ENCODE data around the gene NECAB3. TPM values are rescaled to one million over a fixed set of nuclear protein-coding genes. Genes with fewer than 3 reads are reported as not detected.
"Not testable (repeated sequence)": the region's sequence is repeated elsewhere in the genome, so short reads cannot be mapped to it uniquely, and the experiment has no call there.

NECAB3 gene
- total RNA-seq, 2 experiments from 2014 or later, result 12.7 to 14.3 TPM

GRCh38 chr20:33635341-33635740 is 38.9 kb downstream of the NECAB3 start:
- Mint-ChIP-seq H3K36me3 (ENCODE audit: low read depth) (peaks cover 11% of the 10 kb centered on the region), H3K27me3 (ENCODE audit: low read depth) (no peaks in the 10 kb centered on the region), H3K4me1 (ENCODE audit: low read depth) (peaks cover 3% of the 10 kb centered on the region), H3K27ac (no peak overlapping the region), H3K4me3 (no peak overlapping the region), H3K9me3 (no peaks in the 10 kb centered on the region)
- intact Hi-C loops (cut with micrococcal nuclease), result no loop called here
- DNase-seq, result no peak
- CTCF ChIA-PET, result interaction anchor here (0.6 kb wide), 1 partner anchor 11 kb away, joined by 5 read pairs; no protein-coding TSS in a partner anchor

GRCh38 chr20:33631910-33632309 is 42.3 kb downstream of the NECAB3 start:
- DNase-seq; H3K9me3 Mint-ChIP-seq; CTCF ChIA-PET; intact Hi-C loops (cut with micrococcal nuclease); H3K4me3 Mint-ChIP-seq; H3K27me3 Mint-ChIP-seq (ENCODE audit: low read depth); H3K4me1 Mint-ChIP-seq (ENCODE audit: low read depth); H3K27ac Mint-ChIP-seq: not testable (repeated sequence)
- H3K36me3 Mint-ChIP-seq (ENCODE audit: low read depth), result peaks cover 12% of the 10 kb centered on the region

GRCh38 chr20:33630507-33630906 is 43.7 kb downstream of the NECAB3 start:
- Mint-ChIP-seq H3K27me3 (ENCODE audit: low read depth) (no peaks in the 10 kb centered on the region), H3K4me3 (no peak overlapping the region), H3K36me3 (ENCODE audit: low read depth) (peaks cover 15% of the 10 kb centered on the region), H3K27ac (no peak overlapping the region), H3K4me1 (ENCODE audit: low read depth) (peaks cover 3% of the 10 kb centered on the region), H3K9me3 (no peaks in the 10 kb centered on the region)
- no peak for DNase-seq
- CTCF ChIA-PET, result interaction anchor here (1.0 kb wide), 1 partner anchor 22 kb away, joined by 3 read pairs; no protein-coding TSS in a partner anchor
- intact Hi-C loops (cut with micrococcal nuclease), result no loop called here

GRCh38 chr20:33629979-33630378 is 44.2 kb downstream of the NECAB3 start:
- no peaks in the 10 kb centered on the region for H3K27me3 Mint-ChIP-seq (ENCODE audit: low read depth)

GRCh38 chr20:33629533-33629932 is 44.7 kb downstream of the NECAB3 start:
- intact Hi-C loops (cut with micrococcal nuclease), result no loop called here
- Mint-ChIP-seq H3K4me1 (ENCODE audit: low read depth) (peaks cover 3% of the 10 kb centered on the region), H3K27me3 (ENCODE audit: low read depth) (no peaks in the 10 kb centered on the region), H3K9me3 (no peaks in the 10 kb centered on the region), H3K36me3 (ENCODE audit: low read depth) (peaks cover 16% of the 10 kb centered on the region), H3K4me3 (no peak overlapping the region), H3K27ac (no peak overlapping the region)
- no peak for DNase-seq
- CTCF ChIA-PET, result no interaction called here

More at GRCh38 chr20:33629979-33630378, 44.2 kb downstream of the NECAB3 start:
- peaks cover 3% of the 10 kb centered on the region for H3K4me1 Mint-ChIP-seq (ENCODE audit: low read depth)
- no peak overlapping the region for H3K27ac Mint-ChIP-seq
- CTCF ChIA-PET, result interaction anchor here (1.0 kb wide), 1 partner anchor 22 kb away, joined by 3 read pairs; no protein-coding TSS in a partner anchor
- H3K9me3 Mint-ChIP-seq, result no peaks in the 10 kb centered on the region
- intact Hi-C loops (cut with micrococcal nuclease), result no loop called here
- no peak overlapping the region for H3K4me3 Mint-ChIP-seq
- peaks cover 16% of the 10 kb centered on the region for H3K36me3 Mint-ChIP-seq (ENCODE audit: low read depth)
- no peak for DNase-seq

GRCh38 chr20:33627577-33628216 is 46.5 kb downstream of the NECAB3 start:
- intact Hi-C loops (cut with micrococcal nuclease), result no loop called here
- no peak for DNase-seq
- Mint-ChIP-seq H3K27ac (no peak overlapping the region), H3K9me3 (no peaks in the 10 kb centered on the region), H3K4me3 (no peak overlapping the region), H3K36me3 (ENCODE audit: low read depth) (peaks cover 23% of the 10 kb centered on the region), H3K27me3 (ENCODE audit: low read depth) (no peaks in the 10 kb centered on the region), H3K4me1 (ENCODE audit: low read depth) (peaks cover 12% of the 10 kb centered on the region)
- CTCF ChIA-PET, result interaction anchor here (0.6 kb wide), 1 partner anchor 172 kb away, joined by 3 read pairs; no protein-coding TSS in a partner anchor

GRCh38 chr20:33626190-33626589 is 48.0 kb downstream of the NECAB3 start:
- H3K4me3 Mint-ChIP-seq, result no peak overlapping the region

GRCh38 chr20:33624399-33624798 is 49.8 kb downstream of the NECAB3 start:
- CTCF ChIA-PET, result interaction anchor here (0.6 kb wide), 1 partner anchor 11 kb away, joined by 5 read pairs; no protein-coding TSS in a partner anchor
- peaks cover 12% of the 10 kb centered on the region for H3K4me1 Mint-ChIP-seq (ENCODE audit: low read depth)
- peaks cover 19% of the 10 kb centered on the region for H3K36me3 Mint-ChIP-seq (ENCODE audit: low read depth)
- H3K27ac Mint-ChIP-seq, result no peak overlapping the region
- H3K9me3 Mint-ChIP-seq, result no peaks in the 10 kb centered on the region
- H3K4me3 Mint-ChIP-seq, result no peak overlapping the region
- no peak for DNase-seq
- intact Hi-C loops (cut with micrococcal nuclease), result no loop called here
- H3K27me3 Mint-ChIP-seq (ENCODE audit: low read depth), result no peaks in the 10 kb centered on the region

More at GRCh38 chr20:33626190-33626589, 48.0 kb downstream of the NECAB3 start:
- H3K27me3 Mint-ChIP-seq (ENCODE audit: low read depth), result no peaks in the 10 kb centered on the region
- no peak for DNase-seq
- intact Hi-C loops (cut with micrococcal nuclease), result no loop called here
- peaks cover 24% of the 10 kb centered on the region for H3K36me3 Mint-ChIP-seq (ENCODE audit: low read depth)
- H3K9me3 Mint-ChIP-seq, result no peaks in the 10 kb centered on the region
- CTCF ChIA-PET, result interaction anchor here (1.9 kb wide), 1 partner anchor 41 kb away, joined by 3 read pairs; the partner anchor contains the start of gene ACTL10
- no peak overlapping the region for H3K27ac Mint-ChIP-seq
- peaks cover 12% of the 10 kb centered on the region for H3K4me1 Mint-ChIP-seq (ENCODE audit: low read depth)

- CTCF ChIA-PET, result interaction anchor here (0.6 kb wide), 1 partner anchor 205 kb away, joined by 4 read pairs; no protein-coding TSS in a partner anchor
- DNase-seq, result no peak
- H3K4me3 Mint-ChIP-seq, result no peak overlapping the region
- peaks cover 17% of the 10 kb centered on the region for H3K36me3 Mint-ChIP-seq (ENCODE audit: low read depth)
- no peaks in the 10 kb centered on the region for H3K27me3 Mint-ChIP-seq (ENCODE audit: low read depth)
- no peaks in the 10 kb centered on the region for H3K9me3 Mint-ChIP-seq
- peaks cover 12% of the 10 kb centered on the region for H3K4me1 Mint-ChIP-seq (ENCODE audit: low read depth)
- no peak overlapping the region for H3K27ac Mint-ChIP-seq
- intact Hi-C loops (cut with micrococcal nuclease), result no loop called here
These were observed 51.4 kb downstream of the NECAB3 start for GRCh38 chr20:33622705-33623365.

GRCh38 chr20:33621717-33622400 is 52.4 kb downstream of the NECAB3 start:
- H3K27ac Mint-ChIP-seq, result no peak overlapping the region
- H3K9me3 Mint-ChIP-seq, result no peaks in the 10 kb centered on the region
- peaks cover 15% of the 10 kb centered on the region for H3K36me3 Mint-ChIP-seq (ENCODE audit: low read depth)
- intact Hi-C loops (cut with micrococcal nuclease), result no loop called here
- CTCF ChIA-PET, result interaction anchor here (0.6 kb wide), 1 partner anchor 204 kb away, joined by 4 read pairs; no protein-coding TSS in a partner anchor
- no peaks in the 10 kb centered on the region for H3K27me3 Mint-ChIP-seq (ENCODE audit: low read depth)
- peaks cover 12% of the 10 kb centered on the region for H3K4me1 Mint-ChIP-seq (ENCODE audit: low read depth)
- no peak overlapping the region for H3K4me3 Mint-ChIP-seq
- no peak for DNase-seq

- no peaks in the 10 kb centered on the region for H3K9me3 Mint-ChIP-seq
- intact Hi-C loops (cut with micrococcal nuclease), result no loop called here
- peaks cover 4% of the 10 kb centered on the region for H3K4me1 Mint-ChIP-seq (ENCODE audit: low read depth)
- CTCF ChIA-PET, result no interaction called here
- H3K36me3 Mint-ChIP-seq (ENCODE audit: low read depth), result peaks cover 7% of the 10 kb centered on the region
- H3K27me3 Mint-ChIP-seq (ENCODE audit: low read depth), result no peaks in the 10 kb centered on the region
- no peak for DNase-seq
- no peak overlapping the region for H3K27ac Mint-ChIP-seq
- no peak overlapping the region for H3K4me3 Mint-ChIP-seq
These were observed 62.2 kb downstream of the NECAB3 start for GRCh38 chr20:33612001-33612400.

GRCh38 chr20:33611106-33611505 is 63.1 kb downstream of the NECAB3 start:
- Mint-ChIP-seq H3K27me3 (ENCODE audit: low read depth) (no peaks in the 10 kb centered on the region), H3K4me1 (ENCODE audit: low read depth) (peaks cover 4% of the 10 kb centered on the region), H3K4me3 (no peak overlapping the region), H3K27ac (no peak overlapping the region), H3K9me3 (no peaks in the 10 kb centered on the region), H3K36me3 (ENCODE audit: low read depth) (peaks cover 11% of the 10 kb centered on the region)
- DNase-seq, result no peak
- CTCF ChIA-PET, result no interaction called here
- intact Hi-C loops (cut with micrococcal nuclease), result no loop called here
